Hematopoietic multipotent progenitor cell treated with erythropoietin and hydrocortisone succinate and interleukin-3 and kit ligand, for 17 days (in vitro differentiated cells): ENCODE data around the gene PSMA7.

Source experiments
- DNase-seq: peaks from one replicate; pipeline ENCODE4 v3.0.0-alpha.2; 2015; ENCODE audit warnings: low spot score

PSMA7 gene

DNA sequence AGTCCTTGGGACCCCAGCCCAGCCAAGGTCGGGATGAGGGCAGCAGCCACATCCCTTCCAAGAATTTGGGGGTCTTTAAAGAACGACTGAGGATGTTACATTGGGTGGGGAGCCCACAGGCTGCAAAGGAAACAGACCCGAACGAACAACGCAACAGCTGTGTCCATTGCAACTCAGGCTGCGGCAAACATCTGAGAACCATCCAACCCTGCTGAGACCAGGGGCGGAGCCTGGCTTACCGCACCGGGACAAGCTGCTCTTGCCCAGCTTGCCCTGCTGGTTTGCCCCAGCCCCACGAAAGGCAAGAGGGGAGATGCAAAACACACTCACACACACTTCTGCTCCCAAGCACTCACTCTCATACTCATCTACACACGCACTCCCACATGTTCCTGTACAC, 56.0 kb downstream of the PSMA7 start:
- no peak for DNase-seq
